Measurements from ENCODE around the gene SDK1. TPM values are rescaled to one million over a fixed set of nuclear protein-coding genes. Genes with fewer than 3 reads are reported as not detected.

The SDK1 gene
- total RNA-seq, 1 donor from 2014 or later = 16.7 TPM

GRCh38 chr7:3995187-3995586 lies 694.1 kb downstream of the SDK1 start:
- no peak overlapping the region for H3K4me3 ChIP-seq
- no peaks in the 10 kb centered on the region for H3K27me3 ChIP-seq
- DNase-seq (ENCODE audit: extremely low spot score in 2 of 2) = no peak
- no peaks in the 10 kb centered on the region for H3K36me3 ChIP-seq
- no peaks in the 10 kb centered on the region for H3K4me1 ChIP-seq
- intact Hi-C loops (cut with DNase I) = no loop called here
- H3K27ac ChIP-seq = no peak overlapping the region
- TF ChIP-seq CTCF (IDR thresholded peaks at IDR 0.05) (no peak), POLR2AphosphoS5 (IDR thresholded peaks at IDR 0.05; ENCODE audit: insufficient read depth in 1 of 2, low read depth in 1 of 2) (no peak), POLR2A (IDR thresholded peaks at IDR 0.05) (no peak)
- no peaks in the 10 kb centered on the region for H3K9me3 ChIP-seq

- no peaks in the 10 kb centered on the region for H3K27me3 ChIP-seq
- no peak for DNase-seq (ENCODE audit: extremely low spot score in 2 of 2)
- no peaks in the 10 kb centered on the region for H3K36me3 ChIP-seq
- no peak overlapping the region for H3K27ac ChIP-seq
- intact Hi-C loops (cut with DNase I) = no loop called here
- H3K4me1 ChIP-seq = no peaks in the 10 kb centered on the region
- TF ChIP-seq POLR2A (IDR thresholded peaks at IDR 0.05) (no peak), CTCF (IDR thresholded peaks at IDR 0.05) (no peak), POLR2AphosphoS5 (IDR thresholded peaks at IDR 0.05; ENCODE audit: insufficient read depth in 1 of 2, low read depth in 1 of 2) (no peak)
- H3K9me3 ChIP-seq = no peaks in the 10 kb centered on the region
- no peak overlapping the region for H3K4me3 ChIP-seq
Observed at GRCh38 chr7:3998060-3998459, 697.0 kb downstream of the SDK1 start.

- no peak for TF ChIP-seq POLR2A (IDR thresholded peaks at IDR 0.05)
- TF ChIP-seq POLR2AphosphoS5 (IDR thresholded peaks at IDR 0.05; ENCODE audit: insufficient read depth in 1 of 2, low read depth in 1 of 2) = no peak
- no peak for TF ChIP-seq CTCF (IDR thresholded peaks at IDR 0.05)
- intact Hi-C loops (cut with DNase I) = no loop called here
- H3K27me3 ChIP-seq = no peaks in the 10 kb centered on the region
- no peaks in the 10 kb centered on the region for H3K36me3 ChIP-seq
- no peaks in the 10 kb centered on the region for H3K4me1 ChIP-seq
- H3K4me3 ChIP-seq = no peak overlapping the region
- DNase-seq (ENCODE audit: extremely low spot score in 2 of 2) = no peak
- no peaks in the 10 kb centered on the region for H3K9me3 ChIP-seq
- no peak overlapping the region for H3K27ac ChIP-seq
Observed at GRCh38 chr7:4000139-4000538, 699.1 kb downstream of the SDK1 start.

GRCh38 chr7:4000934-4001333 lies 699.9 kb downstream of the SDK1 start:
- no peak overlapping the region for H3K27ac ChIP-seq
- H3K9me3 ChIP-seq = no peaks in the 10 kb centered on the region
- intact Hi-C loops (cut with DNase I) = no loop called here
- peaks cover 5% of the 10 kb centered on the region for H3K4me1 ChIP-seq
- no peaks in the 10 kb centered on the region for H3K27me3 ChIP-seq
- no peak for DNase-seq (ENCODE audit: extremely low spot score in 2 of 2)
- H3K36me3 ChIP-seq = no peaks in the 10 kb centered on the region
- TF ChIP-seq CTCF (IDR thresholded peaks at IDR 0.05) (no peak), POLR2A (IDR thresholded peaks at IDR 0.05) (no peak), POLR2AphosphoS5 (IDR thresholded peaks at IDR 0.05; ENCODE audit: insufficient read depth in 1 of 2, low read depth in 1 of 2) (no peak)
- no peak overlapping the region for H3K4me3 ChIP-seq

GRCh38 chr7:4001742-4002141 lies 700.7 kb downstream of the SDK1 start:
- no peaks in the 10 kb centered on the region for H3K27me3 ChIP-seq
- H3K4me3 ChIP-seq = no peak overlapping the region
- no peak overlapping the region for H3K27ac ChIP-seq
- H3K36me3 ChIP-seq = no peaks in the 10 kb centered on the region
- no peak for TF ChIP-seq POLR2A (IDR thresholded peaks at IDR 0.05)
- no peak for TF ChIP-seq CTCF (IDR thresholded peaks at IDR 0.05)
- no peak for TF ChIP-seq POLR2AphosphoS5 (IDR thresholded peaks at IDR 0.05; ENCODE audit: insufficient read depth in 1 of 2, low read depth in 1 of 2)
- H3K9me3 ChIP-seq = no peaks in the 10 kb centered on the region
- intact Hi-C loops (cut with DNase I) = no loop called here
- DNase-seq (ENCODE audit: extremely low spot score in 2 of 2) = no peak
- H3K4me1 ChIP-seq = peaks cover 11% of the 10 kb centered on the region

Data from vagina (tissue), 2 donors.